Renal cortical epithelial cell (primary cell): ENCODE measurements around the gene HOXB6. TPM values are rescaled to one million over a fixed set of nuclear protein-coding genes. Genes with fewer than 3 reads are reported as not detected.

Source experiments
- DNase-seq: peaks from one replicate; pipeline ENCODE4 v3.0.0-alpha.2; 2011; ENCODE audit warnings: low read depth
- total RNA-seq: library from RNA; depleted of rRNA; stranded (reverse); fragments of >200 nt; gene quantifications from 2 replicates; pipeline ENCODE4 v1.2.3, GENCODE V29; 2014

HOXB6 gene
- total RNA-seq, 1 donor from 2014 or later, result 56.2 TPM

GRCh38 chr17:48553190-48553547 is 51.6 kb downstream of the HOXB6 start:
- no peak for DNase-seq

GRCh38 chr17:48552466-48553189 is 52.2 kb downstream of the HOXB6 start:
- DNase-seq, result no peak

GRCh38 chr17:48551596-48552465 is 53.0 kb downstream of the HOXB6 start:
- DNase-seq, result no peak

- no peak for DNase-seq
Measured at GRCh38 chr17:48551214-48551555, 53.6 kb downstream of the HOXB6 start.

GRCh38 chr17:48550502-48551213 is 54.1 kb downstream of the HOXB6 start:
- no peak for DNase-seq

GRCh38 chr17:48549914-48550501 is 54.8 kb downstream of the HOXB6 start:
- no peak for DNase-seq

GRCh38 chr17:48549281-48549630 is 55.5 kb downstream of the HOXB6 start:
- DNase-seq, result no peak

- no peak for DNase-seq
Measured at GRCh38 chr17:48548523-48549280, 56.1 kb downstream of the HOXB6 start.

- peak; percentile 73 for DNase-seq
Measured at GRCh38 chr17:48547808-48548522, 56.8 kb downstream of the HOXB6 start.

- DNase-seq, result peak; percentile 58
Measured at GRCh38 chr17:48546924-48547807, 57.6 kb downstream of the HOXB6 start.

GRCh38 chr17:48546137-48546923 is 58.5 kb downstream of the HOXB6 start:
- DNase-seq, result no peak

Other genes starting within 250 kb of the HOXB6 start
- 11.9 and 15.6 TPM in 2 replicates for gene SKAP1, start 174.8 kb downstream of the HOXB6 start, total RNA-seq
- not detected in 2 replicates for gene HOXB1, start 74.0 kb downstream of the HOXB6 start, total RNA-seq
- gene HOXB2, start 59.9 kb downstream of the HOXB6 start, total RNA-seq, result 17.4 and 23.7 TPM in 2 replicates
- gene HOXB4, start 26.6 kb downstream of the HOXB6 start, total RNA-seq, result 2.1 and 8.7 TPM in 2 replicates
- 8.0 and 36.2 TPM in 2 replicates for gene HOXB3, start 14.7 kb downstream of the HOXB6 start, total RNA-seq
- 0.35 and 2.4 TPM in 2 replicates for gene HOXB5, start 11.2 kb downstream of the HOXB6 start, total RNA-seq
- 23.2 and 24.0 TPM in 2 replicates for gene HOXB7, start 6.0 kb upstream of the HOXB6 start, total RNA-seq
- 8.3 and 65.8 TPM in 2 replicates for gene HOXB8, start 10.3 kb upstream of the HOXB6 start, total RNA-seq
- gene HOXB9, start 21.4 kb upstream of the HOXB6 start, total RNA-seq, result 17.5 and 49.2 TPM in 2 replicates
- gene PRAC1, start 117.5 kb upstream of the HOXB6 start, total RNA-seq, result not detected in 2 replicates
- gene PRAC2, start 118.2 kb upstream of the HOXB6 start, total RNA-seq, result not detected in 2 replicates
- 0.10 TPM in 1 of 2 replicates, not detected in the other for gene HOXB13, start 123.8 kb upstream of the HOXB6 start, total RNA-seq
- gene TTLL6, start 212.2 kb upstream of the HOXB6 start, total RNA-seq, result 0.35 and 0.45 TPM in 2 replicates
- gene CALCOCO2, start 226.0 kb upstream of the HOXB6 start, total RNA-seq, result 32.8 and 62.6 TPM in 2 replicates